ENCODE results near the gene RNASET2. TPM values are rescaled to one million over a fixed set of nuclear protein-coding genes. Genes with fewer than 3 reads are reported as not detected.

Gene RNASET2
- total and polyA plus RNA-seq, 7 donors, result 2.8 to 10.1 (median 3.9) TPM

DNA sequence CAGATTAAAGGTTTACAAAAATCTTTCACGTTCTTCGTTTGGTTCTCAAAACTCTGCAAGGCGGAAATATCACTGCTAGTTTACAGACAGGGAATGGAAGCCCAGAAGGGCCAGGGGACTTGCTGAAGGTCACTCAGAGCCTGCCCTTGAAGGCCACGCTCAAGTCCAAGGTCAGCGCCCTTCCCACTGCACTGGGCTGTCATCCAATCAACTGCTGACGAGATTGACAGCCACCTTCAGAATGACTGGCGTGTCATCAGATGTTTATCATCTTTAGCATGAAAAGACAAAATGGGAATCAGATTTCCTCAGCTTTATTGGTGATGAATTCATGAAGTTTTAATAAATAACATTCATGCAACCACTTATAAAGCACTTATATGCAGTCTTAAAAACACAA, 16.5 kb downstream of the RNASET2 start:
- 82% methylated on average over 7 of the region's 7 CpGs for WGBS, 3 donors
- peaks cover 0 to 20% of the 10 kb centered on the region in 2 donors for H3K36me3 ChIP-seq (ENCODE audit: insufficient read depth in 1 of 2, low read depth in 1 of 2)
- no peaks in the 10 kb centered on the region for H3K27me3 ChIP-seq (ENCODE audit: insufficient read depth in 3 of 3, low read length in 2 of 3)
- intact Hi-C loops (cut with DNase I), result no loop called here
- DNase-seq (no peak), ATAC-seq (no peak)
- no peak overlapping the region for H3K4me3 ChIP-seq
- H3K9me3 ChIP-seq, result no peaks in the 10 kb centered on the region
- no peak overlapping the region for H3K27ac ChIP-seq
- H3K4me1 ChIP-seq, result no peaks in the 10 kb centered on the region
- TF ChIP-seq, protein P1, sequence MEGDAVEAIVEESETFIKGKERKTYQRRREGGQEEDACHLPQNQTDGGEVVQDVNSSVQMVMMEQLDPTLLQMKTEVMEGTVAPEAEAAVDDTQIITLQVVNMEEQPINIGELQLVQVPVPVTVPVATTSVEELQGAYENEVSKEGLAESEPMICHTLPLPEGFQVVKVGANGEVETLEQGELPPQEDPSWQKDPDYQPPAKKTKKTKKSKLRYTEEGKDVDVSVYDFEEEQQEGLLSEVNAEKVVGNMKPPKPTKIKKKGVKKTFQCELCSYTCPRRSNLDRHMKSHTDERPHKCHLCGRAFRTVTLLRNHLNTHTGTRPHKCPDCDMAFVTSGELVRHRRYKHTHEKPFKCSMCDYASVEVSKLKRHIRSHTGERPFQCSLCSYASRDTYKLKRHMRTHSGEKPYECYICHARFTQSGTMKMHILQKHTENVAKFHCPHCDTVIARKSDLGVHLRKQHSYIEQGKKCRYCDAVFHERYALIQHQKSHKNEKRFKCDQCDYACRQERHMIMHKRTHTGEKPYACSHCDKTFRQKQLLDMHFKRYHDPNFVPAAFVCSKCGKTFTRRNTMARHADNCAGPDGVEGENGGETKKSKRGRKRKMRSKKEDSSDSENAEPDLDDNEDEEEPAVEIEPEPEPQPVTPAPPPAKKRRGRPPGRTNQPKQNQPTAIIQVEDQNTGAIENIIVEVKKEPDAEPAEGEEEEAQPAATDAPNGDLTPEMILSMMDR (IDR thresholded peaks at IDR 0.05), result no peak

GRCh38 chr6:166939345-166939744, 17.0 kb downstream of the RNASET2 start:
- no peak overlapping the region for H3K27ac ChIP-seq
- no peaks in the 10 kb centered on the region for H3K4me1 ChIP-seq
- TF ChIP-seq, protein P1 (IDR thresholded peaks at IDR 0.05), result no peak
- intact Hi-C loops (cut with DNase I), result no loop called here
- no peaks in the 10 kb centered on the region for H3K27me3 ChIP-seq (ENCODE audit: insufficient read depth in 3 of 3, low read length in 2 of 3)
- ATAC-seq (no peak), DNase-seq (no peak)
- 70 to 74% (median 73%) methylated on average over 4 of the region's 4 CpGs for WGBS, 3 donors
- H3K4me3 ChIP-seq, result no peak overlapping the region
- no peaks in the 10 kb centered on the region for H3K9me3 ChIP-seq
- H3K36me3 ChIP-seq (ENCODE audit: insufficient read depth in 1 of 2, low read depth in 1 of 2), result peaks cover 0 to 24% of the 10 kb centered on the region in 2 donors

DNA sequence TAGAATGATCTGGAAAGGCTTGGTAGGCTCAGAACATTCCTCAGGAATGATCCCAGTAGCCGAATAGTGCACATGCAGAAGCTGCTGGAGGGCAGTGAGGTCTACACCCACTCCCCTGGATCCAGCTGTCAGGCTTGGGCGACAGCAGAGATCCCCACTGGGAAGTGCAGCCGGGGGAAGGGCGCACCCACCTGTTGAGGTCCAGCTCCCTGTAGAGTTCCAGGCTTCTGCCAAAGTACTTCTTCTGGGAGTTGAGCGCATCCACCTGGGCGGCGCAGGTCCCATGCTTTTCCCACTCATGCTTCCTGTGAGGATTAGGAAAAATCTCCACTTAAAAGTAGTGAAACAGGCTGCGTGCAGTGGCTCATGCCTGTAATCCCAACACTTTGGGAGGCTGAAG, 17.6 kb downstream of the RNASET2 start:
- intact Hi-C loops (cut with DNase I), result no loop called here
- peaks cover 0 to 28% of the 10 kb centered on the region in 2 donors for H3K36me3 ChIP-seq (ENCODE audit: insufficient read depth in 1 of 2, low read depth in 1 of 2)

GRCh38 chr6:166938150-166938549, 18.2 kb downstream of the RNASET2 start:
- H3K27me3 ChIP-seq (ENCODE audit: insufficient read depth in 3 of 3, low read length in 2 of 3), result no peaks in the 10 kb centered on the region
- H3K4me3 ChIP-seq, result no peak overlapping the region
- no peak overlapping the region for H3K27ac ChIP-seq
- no peak for DNase-seq
- WGBS, 3 donors, result 89 to 90% (median 90%) methylated on average over 12 of the region's 12 CpGs
- H3K36me3 ChIP-seq (ENCODE audit: insufficient read depth in 1 of 2, low read depth in 1 of 2), result peaks cover 0 to 28% of the 10 kb centered on the region in 2 donors
- no peak for ATAC-seq
- H3K4me1 ChIP-seq, result no peaks in the 10 kb centered on the region
- TF ChIP-seq, protein P1 (IDR thresholded peaks at IDR 0.05), result no peak
- H3K9me3 ChIP-seq, result no peaks in the 10 kb centered on the region
- intact Hi-C loops (cut with DNase I), result no loop called here

More for the DNA sequence above, 17.6 kb downstream of the RNASET2 start:
- Histone ChIP-seq H3K9me3 (no peaks in the 10 kb centered on the region), H3K4me1 (no peaks in the 10 kb centered on the region), H3K4me3 (no peak overlapping the region), H3K27me3 (ENCODE audit: insufficient read depth in 3 of 3, low read length in 2 of 3) (no peaks in the 10 kb centered on the region), H3K27ac (no peak overlapping the region)
- ATAC-seq (no peak), DNase-seq (no peak)
- TF ChIP-seq, protein P1 (IDR thresholded peaks at IDR 0.05), result no peak
- 92 to 98% (median 95%) methylated on average over 8 of the region's 8 CpGs for whole genome bisulfite sequencing, 3 donors

DNA sequence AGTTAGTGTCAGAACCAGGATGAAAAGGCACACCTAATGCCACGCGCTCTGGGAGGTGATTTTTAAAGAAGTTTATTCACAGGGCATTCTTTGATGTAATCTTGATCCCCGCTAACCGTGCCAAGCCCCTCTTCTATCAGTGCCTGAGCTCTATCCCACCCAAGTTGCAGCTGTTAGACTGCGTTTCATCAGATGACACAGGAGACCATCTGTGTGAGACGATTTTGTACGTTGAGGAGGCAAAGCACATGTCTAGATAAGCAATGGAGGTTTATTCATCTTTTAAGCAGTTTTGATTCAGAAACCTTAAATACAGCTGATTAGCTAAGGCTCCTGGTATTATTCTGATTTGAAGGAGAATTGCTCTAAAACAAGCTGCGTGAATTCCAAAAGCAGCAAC, 18.6 kb downstream of the RNASET2 start:
- Histone ChIP-seq H3K9me3 (no peaks in the 10 kb centered on the region), H3K27me3 (ENCODE audit: insufficient read depth in 3 of 3, low read length in 2 of 3) (no peaks in the 10 kb centered on the region), H3K4me1 (no peaks in the 10 kb centered on the region), H3K27ac (no peak overlapping the region), H3K36me3 (ENCODE audit: insufficient read depth in 1 of 2, low read depth in 1 of 2) (peaks cover 0 to 28% of the 10 kb centered on the region in 2 donors), H3K4me3 (no peak overlapping the region)
- intact Hi-C loops (cut with DNase I), result no loop called here
- 76 to 86% (median 79%) methylated on average over 8 of the region's 8 CpGs for WGBS, 3 donors
- ATAC-seq (no peak), DNase-seq (no peak)
- TF ChIP-seq, protein P1 (IDR thresholded peaks at IDR 0.05), result no peak

Data from psoas muscle (tissue), 8 donors.